HepG2 (cell line): ENCODE data around the gene CYP4F22.
"Not testable (repeated sequence)": the region's sequence is repeated elsewhere in the genome, so short reads cannot be mapped to it uniquely, and the experiment has no call there.

Experiments used
- DNMT1 ChIP-seq: sonication (generic); formaldehyde crosslinking; IDR thresholded peaks from 2 replicates; pipeline ENCODE4 v1.5.1; 2020; ENCODE audit warnings: mild to moderate bottlenecking, missing genetic modification reagents
- ELF4 ChIP-seq: sonication (generic); formaldehyde crosslinking; IDR thresholded peaks from 2 replicates; pipeline ENCODE4 v1.5.0; 2020; ENCODE audit warnings: missing genetic modification reagents, mild to moderate bottlenecking, moderate library complexity, borderline replicate concordance
- EP300 ChIP-seq, 3 experiments: sonication (generic) in 1 of 3; formaldehyde crosslinking in 1 of 3; IDR thresholded peaks; 2 replicates each; pipeline versions ENCODE4 v1.5.1 to v1.6.1; 2011 to 2020; ENCODE audit warnings: low read depth in 2 of 3, low read length in 2 of 3, borderline replicate concordance in 1 of 3, improper control_type of control experiment in 1 of 3, mild to moderate bottlenecking in 1 of 3, missing genetic modification reagents in 1 of 3, moderate library complexity in 1 of 3
- EZH2 ChIP-seq: conservative IDR thresholded peaks from 2 replicates; pipeline ENCODE4 v1.6.1; 2012; ENCODE audit warnings: mild to moderate bottlenecking, low read depth, low read length, moderate library complexity
- RERE ChIP-seq: IDR thresholded peaks from 2 replicates; pipeline ENCODE4 v1.6.1; 2016; ENCODE audit warnings: low read depth, missing genetic modification reagents, missing compliant biosample characterization
- RXRA ChIP-seq: sonication (generic); formaldehyde crosslinking; IDR thresholded peaks from 2 replicates; pipeline ENCODE4 v1.5.1; 2020; ENCODE audit warnings: missing genetic modification reagents
- TCF7L2 ChIP-seq: IDR thresholded peaks from 2 replicates; pipeline ENCODE4 v1.6.1; 2011; ENCODE audit warnings: mild to moderate bottlenecking, low read depth, low read length, moderate library complexity
- TGIF2 ChIP-seq: IDR thresholded peaks from 2 replicates; pipeline ENCODE4 v1.6.1; 2016; ENCODE audit warnings: control low read depth, missing compliant biosample characterization
- ZBTB8A ChIP-seq: sonication (generic); formaldehyde crosslinking; IDR thresholded peaks from 2 replicates; pipeline ENCODE4 v1.4.0; 2020; ENCODE audit warnings: mild to moderate bottlenecking, low read depth, missing genetic modification reagents, borderline replicate concordance
- ZNF18 ChIP-seq: sonication (generic); formaldehyde crosslinking; IDR thresholded peaks from 2 replicates; pipeline ENCODE4 v1.8.0; 2022; ENCODE audit warnings: mild to moderate bottlenecking, missing genetic modification reagents; ENCODE audit not compliant: insufficient replicate concordance
- ZNF512B ChIP-seq: sonication (generic); formaldehyde crosslinking; IDR thresholded peaks from 2 replicates; pipeline ENCODE4 v1.5.1; 2020; ENCODE audit warnings: missing genetic modification reagents, mild to moderate bottlenecking, borderline replicate concordance
- ZNF580 ChIP-seq: IDR thresholded peaks from 2 replicates; pipeline ENCODE4 v1.6.1; 2016; ENCODE audit warnings: low read depth, borderline replicate concordance
- ZSCAN29 ChIP-seq: sonication (generic); formaldehyde crosslinking; conservative IDR thresholded peaks from 2 replicates; pipeline ENCODE4 v1.4.0; 2020; ENCODE audit warnings: mild to moderate bottlenecking, missing genetic modification reagents

GRCh38 chr19:15480996-15481395, 27.3 kb upstream of the CYP4F22 start:
- TF ChIP-seq TGIF2; ZNF580 (CRISPR knock-in tag); TCF7L2; ZNF18 (CRISPR knock-in tag); DNMT1 (CRISPR knock-in tag); ZSCAN29; ELF4; RXRA (CRISPR knock-in tag); RERE (CRISPR knock-in tag); EZH2; ZNF512B; ZBTB8A (CRISPR knock-in tag); EP300 (IDR thresholded peaks at IDR 0.05; ENCODE audit: low read depth in 2 of 2, low read length in 2 of 2); EP300 (CRISPR knock-in tag; IDR thresholded peaks at IDR 0.05; ENCODE audit: borderline replicate concordance): not testable (repeated sequence)
